Esophagus muscularis mucosa (tissue), 3 donors: Measurements from ENCODE around the gene IKZF1.

Source experiments
- POLR2A ChIP-seq: fragments of 450-650 bp; IDR thresholded peaks from one replicate; pipeline ENCODE4 v1.6.1; 2017; ENCODE audit warnings: antibody characterized with exemption, moderate library complexity, mild to moderate bottlenecking, low read depth
- POLR2AphosphoS5 ChIP-seq, 2 donors: sonication (generic); formaldehyde crosslinking; IDR thresholded peaks; one replicate each; pipeline ENCODE4 v1.6.1; 2017; ENCODE audit warnings: antibody characterized with exemption in 2 of 2
- TF ChIP-seq, protein P1 (sequence below), 3 experiments: fragments of 200-600 bp in 2 of 3; fragments of 450-650 bp in 1 of 3; sonication (generic) in 2 of 3; IDR thresholded peaks; one replicate each; pipeline ENCODE4 v1.5.1; 2017 to 2019; ENCODE audit warnings: antibody characterized with exemption in 3 of 3, mild to moderate bottlenecking in 2 of 3, moderate library complexity in 1 of 3

DNA sequence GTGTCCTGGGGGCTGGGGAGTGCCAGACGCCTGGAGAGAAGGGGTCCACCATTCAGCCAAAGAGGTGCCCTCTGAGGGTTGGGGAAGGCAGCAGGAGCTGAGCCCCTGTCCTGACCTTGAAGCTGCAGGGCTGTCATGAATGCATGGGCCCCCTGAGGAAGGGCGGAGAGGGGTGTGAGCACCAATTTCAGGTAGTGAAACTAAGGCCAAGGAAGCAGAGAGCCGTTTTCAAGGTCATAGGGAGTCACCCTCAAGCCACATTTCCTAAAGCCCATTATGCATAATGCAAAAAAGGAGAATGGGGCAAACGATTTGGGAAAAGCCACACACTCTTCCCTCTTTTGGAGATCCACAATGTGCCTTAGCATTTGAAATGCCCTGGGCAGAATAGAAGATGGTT, 108.5 kb downstream of the IKZF1 start:
- TF ChIP-seq, protein P1, sequence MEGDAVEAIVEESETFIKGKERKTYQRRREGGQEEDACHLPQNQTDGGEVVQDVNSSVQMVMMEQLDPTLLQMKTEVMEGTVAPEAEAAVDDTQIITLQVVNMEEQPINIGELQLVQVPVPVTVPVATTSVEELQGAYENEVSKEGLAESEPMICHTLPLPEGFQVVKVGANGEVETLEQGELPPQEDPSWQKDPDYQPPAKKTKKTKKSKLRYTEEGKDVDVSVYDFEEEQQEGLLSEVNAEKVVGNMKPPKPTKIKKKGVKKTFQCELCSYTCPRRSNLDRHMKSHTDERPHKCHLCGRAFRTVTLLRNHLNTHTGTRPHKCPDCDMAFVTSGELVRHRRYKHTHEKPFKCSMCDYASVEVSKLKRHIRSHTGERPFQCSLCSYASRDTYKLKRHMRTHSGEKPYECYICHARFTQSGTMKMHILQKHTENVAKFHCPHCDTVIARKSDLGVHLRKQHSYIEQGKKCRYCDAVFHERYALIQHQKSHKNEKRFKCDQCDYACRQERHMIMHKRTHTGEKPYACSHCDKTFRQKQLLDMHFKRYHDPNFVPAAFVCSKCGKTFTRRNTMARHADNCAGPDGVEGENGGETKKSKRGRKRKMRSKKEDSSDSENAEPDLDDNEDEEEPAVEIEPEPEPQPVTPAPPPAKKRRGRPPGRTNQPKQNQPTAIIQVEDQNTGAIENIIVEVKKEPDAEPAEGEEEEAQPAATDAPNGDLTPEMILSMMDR (IDR thresholded peaks at IDR 0.05) = no peak
- TF ChIP-seq POLR2A (no peak), POLR2AphosphoS5 (IDR thresholded peaks at IDR 0.05) (no peak)
